ENCODE data around the gene CEP131. TPM values are rescaled to one million over a fixed set of nuclear protein-coding genes. Genes with fewer than 3 reads are reported as not detected.
"Not testable (repeated sequence)": the region's sequence is repeated elsewhere in the genome, so short reads cannot be mapped to it uniquely, and the experiment has no call there.

The CEP131 gene
- polyA plus RNA-seq, 1 donor from 2014 or later = 21.3 TPM

GRCh38 chr17:81148986-81149533, 73.7 kb downstream of the CEP131 start:
- H3K27ac ChIP-seq (ENCODE audit: low read length) = no peak overlapping the region
- H3F3A ChIP-seq (ENCODE audit: insufficient read depth, low read length, poor library complexity, severe bottlenecking) = no peaks in the 10 kb centered on the region
- H3K9ac ChIP-seq (ENCODE audit: low read length) = no peak overlapping the region
- TF ChIP-seq EZH2 (IDR thresholded peaks at IDR 0.05; ENCODE audit: borderline replicate concordance, insufficient read depth, low read length, poor library complexity, severe bottlenecking) (no peak), TAF1 (IDR thresholded peaks at IDR 0.05; ENCODE audit: low read depth) (no peak), RAD21 (conservative IDR thresholded peaks at IDR 0.05) (no peak), MXI1 (conservative IDR thresholded peaks at IDR 0.05; ENCODE audit: poor library complexity, severe bottlenecking) (no peak)
- H3K9me2 ChIP-seq (ENCODE audit: insufficient read depth, low read length) = no peaks in the 10 kb centered on the region
- no peak overlapping the region for H2AFZ ChIP-seq (ENCODE audit: low read depth, low read length)
- no peaks in the 10 kb centered on the region for H3K9me3 ChIP-seq (ENCODE audit: low read length)
- no peak overlapping the region for H3K4me3 ChIP-seq (ENCODE audit: low read length)
- H3K27me3 ChIP-seq (ENCODE audit: insufficient read depth, low read depth, low read length) = no peaks in the 10 kb centered on the region
- no peaks in the 10 kb centered on the region for H3K79me2 ChIP-seq (replicated peaks; ENCODE audit: insufficient read depth, low read length)
- no peaks in the 10 kb centered on the region for H4K20me1 ChIP-seq (ENCODE audit: insufficient read depth)
- H3K36me3 ChIP-seq (ENCODE audit: insufficient read depth, low read length) = no peaks in the 10 kb centered on the region
- H3K4me2 ChIP-seq (ENCODE audit: low read length) = no peak overlapping the region

- Histone ChIP-seq H3F3A (ENCODE audit: insufficient read depth, low read length, poor library complexity, severe bottlenecking) (no peaks in the 10 kb centered on the region), H3K36me3 (ENCODE audit: insufficient read depth, low read length) (no peaks in the 10 kb centered on the region), H3K9me2 (ENCODE audit: insufficient read depth, low read length) (no peaks in the 10 kb centered on the region), H4K20me1 (ENCODE audit: insufficient read depth) (no peaks in the 10 kb centered on the region), H3K9me3 (ENCODE audit: low read length) (no peaks in the 10 kb centered on the region), H3K27ac (ENCODE audit: low read length) (no peak overlapping the region), H3K27me3 (ENCODE audit: insufficient read depth, low read depth, low read length) (no peaks in the 10 kb centered on the region), H3K9ac (ENCODE audit: low read length) (no peak overlapping the region), H3K4me2 (ENCODE audit: low read length) (no peak overlapping the region), H2AFZ (ENCODE audit: low read depth, low read length) (no peak overlapping the region), H3K4me3 (ENCODE audit: low read length) (no peak overlapping the region), H3K79me2 (replicated peaks; ENCODE audit: insufficient read depth, low read length) (no peaks in the 10 kb centered on the region)
- TF ChIP-seq EP300 (conservative IDR thresholded peaks at IDR 0.05; ENCODE audit: poor library complexity, severe bottlenecking) = no peak
- TF ChIP-seq MXI1 (conservative IDR thresholded peaks at IDR 0.05; ENCODE audit: poor library complexity, severe bottlenecking) = no peak
Observed at GRCh38 chr17:81148571-81148970, 74.2 kb downstream of the CEP131 start.

GRCh38 chr17:81147701-81148100, 75.1 kb downstream of the CEP131 start:
- TF ChIP-seq MXI1 (conservative IDR thresholded peaks at IDR 0.05; ENCODE audit: poor library complexity, severe bottlenecking) (no peak), SMC3 (conservative IDR thresholded peaks at IDR 0.05; ENCODE audit: poor library complexity) (no peak), EP300 (conservative IDR thresholded peaks at IDR 0.05; ENCODE audit: poor library complexity, severe bottlenecking) (no peak), EZH2 (IDR thresholded peaks at IDR 0.05; ENCODE audit: borderline replicate concordance, insufficient read depth, low read length, poor library complexity, severe bottlenecking) (no peak), POLR2AphosphoS5 (IDR thresholded peaks at IDR 0.05) (no peak), RAD21 (conservative IDR thresholded peaks at IDR 0.05) (no peak), TAF1 (IDR thresholded peaks at IDR 0.05; ENCODE audit: low read depth) (no peak), CTCF (IDR thresholded peaks at IDR 0.05; ENCODE audit: poor library complexity, severe bottlenecking) (no peak), REST (IDR thresholded peaks at IDR 0.05; ENCODE audit: borderline replicate concordance) (no peak)
- H3K27ac ChIP-seq (ENCODE audit: low read length) = no peak overlapping the region
- no peak overlapping the region for H2AFZ ChIP-seq (ENCODE audit: low read depth, low read length)
- H3K36me3 ChIP-seq (ENCODE audit: insufficient read depth, low read length) = no peaks in the 10 kb centered on the region
- no peaks in the 10 kb centered on the region for H3K79me2 ChIP-seq (replicated peaks; ENCODE audit: insufficient read depth, low read length)
- H3K4me2 ChIP-seq (ENCODE audit: low read length) = no peak overlapping the region
- H3F3A ChIP-seq (ENCODE audit: insufficient read depth, low read length, poor library complexity, severe bottlenecking) = no peaks in the 10 kb centered on the region
- H4K20me1 ChIP-seq (ENCODE audit: insufficient read depth) = no peaks in the 10 kb centered on the region
- no peaks in the 10 kb centered on the region for H3K27me3 ChIP-seq (ENCODE audit: insufficient read depth, low read depth, low read length)
- no peaks in the 10 kb centered on the region for H3K9me2 ChIP-seq (ENCODE audit: insufficient read depth, low read length)
- no peaks in the 10 kb centered on the region for H3K9me3 ChIP-seq (ENCODE audit: low read length)
- H3K9ac ChIP-seq (ENCODE audit: low read length) = no peak overlapping the region
- no peak overlapping the region for H3K4me3 ChIP-seq (ENCODE audit: low read length)

- H3K4me3 ChIP-seq (ENCODE audit: low read length); H3K36me3 ChIP-seq (ENCODE audit: insufficient read depth, low read length); H2AFZ ChIP-seq (ENCODE audit: low read depth, low read length); H3K4me2 ChIP-seq (ENCODE audit: low read length); H3K9me2 ChIP-seq (ENCODE audit: insufficient read depth, low read length); H3K27me3 ChIP-seq (ENCODE audit: insufficient read depth, low read depth, low read length); H3K9me3 ChIP-seq (ENCODE audit: low read length); H3K9ac ChIP-seq (ENCODE audit: low read length); H4K20me1 ChIP-seq (ENCODE audit: insufficient read depth); H3K27ac ChIP-seq (ENCODE audit: low read length); H3F3A ChIP-seq (ENCODE audit: insufficient read depth, low read length, poor library complexity, severe bottlenecking); H3K79me2 ChIP-seq (replicated peaks; ENCODE audit: insufficient read depth, low read length): not testable (repeated sequence)
Observed at GRCh38 chr17:81146208-81146607, 76.6 kb downstream of the CEP131 start.
